ENCODE data around the gene UBE2E2. TPM values are rescaled to one million over a fixed set of nuclear protein-coding genes. Genes with fewer than 3 reads are reported as not detected.

Gene UBE2E2
- total RNA-seq, 1 experiment from 2014 or later: 38.6 TPM

- peaks cover 11 to 12% of the 10 kb centered on the region in 2 experiments for H3K9me3 Mint-ChIP-seq
- H3K27me3 Mint-ChIP-seq (ENCODE audit: low read depth): no peaks in the 10 kb centered on the region; the same call in 1 of the 2 replicates
- no peak overlapping the region for H4K5ac ChIP-seq (ENCODE audit: insufficient read length, low read depth, low read length)
- no peak overlapping the region for H3K4ac ChIP-seq (ENCODE audit: low read depth, low read length)
- H2BK120ac ChIP-seq (ENCODE audit: low read depth, low read length, poor library complexity, severe bottlenecking): no peak overlapping the region
- no peak for TF ChIP-seq CTCF (conservative IDR thresholded peaks at IDR 0.05)
- no peak overlapping the region for H2AK5ac ChIP-seq (ENCODE audit: insufficient read length, low read length)
- no peak overlapping the region for H2BK5ac ChIP-seq (ENCODE audit: insufficient read length, low read length)
- H3K23me2 ChIP-seq (ENCODE audit: insufficient read length, low read depth, low read length, poor library complexity, severe bottlenecking): no peaks in the 10 kb centered on the region
- H3K9ac ChIP-seq (ENCODE audit: extremely low read depth, insufficient read length, low read length): no peak overlapping the region
- no peaks in the 10 kb centered on the region for H3K9me3 ChIP-seq (ENCODE audit: control insufficient read depth, low read depth, low read length)
- H2BK12ac ChIP-seq (ENCODE audit: insufficient read length, low read depth, low read length): no peak overlapping the region
- H3K79me2 ChIP-seq (ENCODE audit: insufficient read depth, low read length): no peaks in the 10 kb centered on the region
- no CpG with 5 or more reads among the region's 1 CpG for WGBS (ENCODE audit: extremely low coverage, insufficient read length, low lambda C conversion rate)
- H3K27me3 ChIP-seq (ENCODE audit: insufficient read depth, low read length): no peaks in the 10 kb centered on the region
- no peak overlapping the region for H4K8ac ChIP-seq (replicated peaks; ENCODE audit: insufficient read length, low read depth, low read length)
- H3K14ac ChIP-seq (ENCODE audit: insufficient read depth, low read length): no peak overlapping the region
- no peak overlapping the region for H3K56ac ChIP-seq (ENCODE audit: insufficient read length, low read depth, low read length)
- H3K79me1 ChIP-seq (ENCODE audit: insufficient read depth, low read depth, low read length, poor library complexity, severe bottlenecking): no peaks in the 10 kb centered on the region
- DNase-seq: no peak
- H3K4me1 Mint-ChIP-seq: peaks cover 18% of the 10 kb centered on the region in 2 experiments
- H3K27ac ChIP-seq (ENCODE audit: insufficient read length, low read depth, low read length): no peak overlapping the region
- H4K20me1 ChIP-seq (ENCODE audit: control insufficient read depth, insufficient read depth, insufficient read length): no peaks in the 10 kb centered on the region
- H4K91ac ChIP-seq (ENCODE audit: insufficient read length, low read depth, low read length): no peak overlapping the region
- H2BK20ac ChIP-seq (ENCODE audit: low read depth, low read length, poor library complexity, severe bottlenecking): no peak overlapping the region
- no peak overlapping the region for H2BK15ac ChIP-seq (ENCODE audit: low read depth, low read length)
- H3K27ac Mint-ChIP-seq: no peak overlapping the region; a peak in 1 of 7 replicates
- H3K4me3 Mint-ChIP-seq: no peak overlapping the region
- H2AFZ ChIP-seq (ENCODE audit: low read length): no peak overlapping the region
- H3K4me2 ChIP-seq (ENCODE audit: insufficient read depth, insufficient read length, low read length): no peak overlapping the region
- peaks cover 4 to 22% (median 8%) of the 10 kb centered on the region in 3 experiments; a peak in 6 of 7 replicates for H3K36me3 Mint-ChIP-seq (ENCODE audit: insufficient read depth in 1 of 3, low read depth in 3 of 3)
- no peak overlapping the region for H3K18ac ChIP-seq (ENCODE audit: insufficient read length, low read depth, low read length)
- no peak overlapping the region for H3T11ph ChIP-seq (ENCODE audit: low read length)
- peaks cover 5% of the 10 kb centered on the region; the same call in 1 of the 2 replicates for H3K4me1 ChIP-seq (ENCODE audit: insufficient read depth, low read length)
- no peak overlapping the region for H3K23ac ChIP-seq (ENCODE audit: insufficient read length, low read depth, low read length)
Observed at GRCh38 chr3:23640471-23641146, 437.5 kb downstream of the UBE2E2 start.

Measured in H9 (cell line).